AG04449 (cell line): ENCODE data around the gene VCL.

Experiments used
- CTCF ChIA-PET: fragments of 350-600 bp; formaldehyde crosslinking; extraction: SDS; loops from one replicate; lab custom pipeline; 2021; ENCODE audit warnings: antibody characterized with exemption; lab: Yijun Ruan, JAX
- POLR2A ChIA-PET: fragments of 400-600, 350-600 bp; formaldehyde crosslinking; extraction: SDS; loops from one replicate; lab custom pipeline; 2020; ENCODE audit warnings: antibody characterized with exemption, inconsistent platforms; lab: Yijun Ruan, JAX
- DNase-seq: peaks from one replicate; pipeline ENCODE4 v3.0.0-alpha.2; 2010; ENCODE audit warnings: low read depth, low spot score
- H3K4me3 ChIP-seq: 2 replicates; pipeline ENCODE4 v1.5.1; 2011; ENCODE audit warnings: low read depth, mild to moderate bottlenecking, control low read depth, low read length
- CTCF ChIP-seq: IDR thresholded peaks from one replicate; pipeline ENCODE4 v1.5.1; 2011; ENCODE audit warnings: mild to moderate bottlenecking, moderate library complexity, low read length, control low read depth, inconsistent platforms; ENCODE audit not compliant: insufficient read depth; ENCODE audit errors: missing control alignments

Gene VCL

DNA sequence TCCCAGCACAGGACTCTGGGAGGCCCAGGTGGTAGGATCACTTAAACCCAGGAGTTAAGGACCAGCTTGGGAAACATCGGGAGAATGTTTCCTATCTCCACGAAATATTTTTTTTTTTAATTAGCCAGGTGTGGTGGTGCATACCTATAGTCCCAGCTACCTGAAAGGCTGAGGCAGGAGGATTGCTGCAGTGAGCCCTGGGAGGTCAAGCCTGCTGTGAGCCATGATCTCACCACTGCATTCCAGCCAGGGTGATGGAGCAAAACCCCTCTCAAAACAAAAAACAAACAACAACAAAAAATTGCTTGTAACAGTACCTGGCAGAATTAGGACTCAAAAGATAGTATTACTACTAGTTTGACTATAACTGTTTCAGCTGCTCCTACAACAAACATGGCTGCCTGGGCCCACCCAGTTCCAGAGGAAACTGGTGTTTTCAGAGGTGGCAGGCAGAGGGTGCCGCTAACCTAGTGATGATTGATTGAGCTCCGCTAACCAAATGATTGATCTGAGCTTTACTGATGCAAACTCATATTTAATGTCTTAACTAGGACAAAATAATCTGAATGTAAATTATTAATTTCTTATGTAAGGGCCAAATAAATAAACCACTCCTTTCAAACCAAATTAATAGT lies 95.7 kb downstream of the VCL start:
- ChIA-PET POLR2A (no interaction called here), CTCF (interaction anchor here (0.9 to 6.1 kb wide), 4 partner anchors 7 to 153 kb away, joined by 3 to 55 read pairs (median 4); no protein-coding TSS in a partner anchor)
- no peak overlapping the region for H3K4me3 ChIP-seq
- no peak for TF ChIP-seq CTCF
- DNase-seq, result no peak

- no peak overlapping the region for H3K4me3 ChIP-seq
- no peak for DNase-seq
- no peak for TF ChIP-seq CTCF
- ChIA-PET POLR2A (no interaction called here), CTCF (interaction anchor here (0.6 to 6.1 kb wide), 4 partner anchors 8 to 15 kb away, joined by 3 to 55 read pairs (median 4); no protein-coding TSS in a partner anchor)
These were observed 96.3 kb downstream of the VCL start for GRCh38 chr10:74094231-74094630.

DNA sequence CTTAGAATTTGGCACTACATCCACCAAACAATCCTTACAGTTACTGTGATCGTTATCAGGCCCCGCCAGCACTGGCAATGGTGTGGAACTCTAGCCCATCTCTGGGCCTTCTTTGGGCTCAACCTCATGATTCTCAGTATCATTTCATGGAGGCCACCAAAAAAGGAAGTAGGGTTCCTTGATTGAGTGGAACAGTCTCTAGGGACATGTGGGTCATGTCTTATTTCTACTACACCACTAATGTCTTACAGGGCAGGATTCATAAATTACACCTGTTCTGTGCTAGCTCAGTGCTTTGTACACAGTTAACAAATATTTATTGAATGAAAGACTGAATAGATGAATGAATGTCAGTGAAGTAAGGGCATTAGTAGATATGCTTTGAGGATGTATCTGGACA lies 98.9 kb downstream of the VCL start:
- CTCF ChIA-PET, result interaction anchor here (0.8 to 6.1 kb wide), 2 partner anchors 15 to 210 kb away, joined by 4 to 55 read pairs; no protein-coding TSS in a partner anchor
- TF ChIP-seq CTCF, result no peak
- H3K4me3 ChIP-seq, result no peak overlapping the region
- no peak for DNase-seq
- POLR2A ChIA-PET, result no interaction called here

DNA sequence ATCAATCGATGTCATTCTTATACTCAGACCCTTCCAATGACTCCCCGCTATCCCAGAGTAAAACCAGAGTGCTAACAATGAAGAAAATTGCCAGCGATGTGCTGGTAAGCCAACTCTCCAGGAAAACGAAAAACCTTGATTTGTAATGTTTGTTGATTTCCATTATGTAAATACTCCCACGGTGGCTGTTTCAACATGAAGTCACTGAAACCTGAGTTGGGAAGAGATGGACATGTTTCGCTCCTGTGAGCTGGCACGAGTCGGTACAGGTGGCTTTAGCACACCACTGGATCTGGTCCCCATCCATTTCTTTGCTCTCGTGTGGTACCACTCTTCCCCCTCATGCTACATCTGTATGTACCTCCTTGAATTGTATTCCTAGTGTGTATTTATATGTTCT lies 99.9 kb downstream of the VCL start:
- no peak for TF ChIP-seq CTCF
- DNase-seq, result no peak
- ChIA-PET CTCF (interaction anchor here (0.8 to 4.1 kb wide), 5 partner anchors 10 to 218 kb away, joined by 3 to 25 read pairs (median 7); no protein-coding TSS in a partner anchor), POLR2A (no interaction called here)
- H3K4me3 ChIP-seq, result no peak overlapping the region

DNA sequence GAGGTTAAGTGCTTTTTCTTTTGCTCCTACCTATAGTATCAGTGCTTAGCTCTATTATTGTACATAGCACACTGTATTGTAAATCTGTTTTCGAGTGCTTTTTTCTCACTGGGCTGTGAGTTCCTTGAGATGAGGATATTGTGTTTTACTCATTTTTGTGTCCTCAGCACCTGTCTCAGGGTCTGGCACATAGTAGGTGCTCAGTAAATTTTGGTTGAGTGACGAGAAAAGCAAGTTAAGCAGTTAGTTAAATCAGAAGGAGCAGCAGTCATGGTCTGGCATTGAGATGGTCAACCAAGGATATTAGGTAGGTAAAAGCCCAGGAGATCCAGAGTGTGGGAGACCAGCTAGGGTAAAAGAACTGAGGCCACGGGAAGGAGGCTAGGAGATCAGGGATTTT lies 101.5 kb downstream of the VCL start:
- no peak for TF ChIP-seq CTCF
- CTCF ChIA-PET, result interaction anchor here (0.9 to 11.8 kb wide), 8 partner anchors 8 to 220 kb away, joined by 3 to 68 read pairs (median 6); no protein-coding TSS in a partner anchor
- no peak overlapping the region for H3K4me3 ChIP-seq
- POLR2A ChIA-PET, result interaction anchor here (1.2 kb wide), 1 partner anchor 10 kb away, joined by 3 read pairs; no protein-coding TSS in a partner anchor
- DNase-seq, result no peak

GRCh38 chr10:74099836-74100235 lies 101.9 kb downstream of the VCL start:
- DNase-seq, result no peak
- ChIA-PET CTCF (interaction anchor here (0.9 to 11.8 kb wide), 7 partner anchors 8 to 220 kb away, joined by 3 to 68 read pairs (median 6); no protein-coding TSS in a partner anchor), POLR2A (interaction anchor here (1.2 kb wide), 1 partner anchor 10 kb away, joined by 3 read pairs; no protein-coding TSS in a partner anchor)
- no peak for TF ChIP-seq CTCF
- no peak overlapping the region for H3K4me3 ChIP-seq
